Small intestine (tissue), 7 donors: Measurements from ENCODE around the gene PRICKLE2. TPM values are rescaled to one million over a fixed set of nuclear protein-coding genes. Genes with fewer than 3 reads are reported as not detected.

Experiments used
- DNase-seq, 2 donors: peaks; one replicate each; pipeline versions ENCODE4 v3.0.0 to v3.0.0-alpha.2; 2013
- FAIRE-seq: peaks from 2 replicates; lab custom pipeline; 2012; peaks lifted over from hg19 to GRCh38; lab: Jason Lieb, UNC
- H3K27ac ChIP-seq, 3 donors: one replicate each; pipeline ENCODE4 v1.5.1; 2013; ENCODE audit warnings: low read length in 2 of 3, mild to moderate bottlenecking in 2 of 3, control low read depth in 1 of 3, inconsistent platforms in 1 of 3, low read depth in 1 of 3, moderate library complexity in 1 of 3
- H3K27me3 ChIP-seq, 3 donors: one replicate each; pipeline ENCODE4 v1.6.1; 2013; ENCODE audit warnings: low read length in 3 of 3, inconsistent platforms in 1 of 3; ENCODE audit not compliant: control insufficient read depth in 3 of 3, insufficient read depth in 3 of 3
- H3K36me3 ChIP-seq, 3 donors: one replicate each; pipeline ENCODE4 v1.6.1; 2013; ENCODE audit warnings: low read length in 3 of 3, inconsistent platforms in 1 of 3, low read depth in 1 of 3, mild to moderate bottlenecking in 1 of 3, moderate library complexity in 1 of 3; ENCODE audit not compliant: control insufficient read depth in 3 of 3, insufficient read depth in 2 of 3
- H3K4me1 ChIP-seq, 3 donors: one replicate each; pipeline ENCODE4 v1.6.1; 2013; ENCODE audit warnings: low read length in 2 of 3, inconsistent platforms in 1 of 3, low read depth in 1 of 3, mild to moderate bottlenecking in 1 of 3, moderate library complexity in 1 of 3; ENCODE audit not compliant: control insufficient read depth in 3 of 3, insufficient read depth in 2 of 3
- H3K4me3 ChIP-seq, 3 donors: one replicate each; pipeline ENCODE4 v1.5.1; 2013; ENCODE audit warnings: low read length in 3 of 3, control low read depth in 1 of 3, inconsistent platforms in 1 of 3, low read depth in 1 of 3, mild to moderate bottlenecking in 1 of 3, moderate library complexity in 1 of 3
- H3K9me3 ChIP-seq, 2 donors: one replicate each; pipeline ENCODE4 v1.6.1; 2013; ENCODE audit warnings: low read depth in 1 of 2, low read length in 1 of 2; ENCODE audit not compliant: control insufficient read depth in 2 of 2, insufficient read depth in 1 of 2
- WGBS, 3 donors: extraction: QIAGEN DNeasy Blood & Tissue Kit; methylation state at CpG; one replicate each; pipeline ENCODE4 v1.1.7; 2013; 5-methylcytosine and 5-hydroxymethylcytosine counted together
- polyA plus RNA-seq, 4 donors: library from polyadenylated mRNA; stranded (reverse) in 3 of 4; unstranded in 1 of 4; fragments of 200-250 nt in 3 of 4; fragments of 120-200 nt in 1 of 4; gene quantifications; one replicate each; pipeline versions ENCODE4 v1.2.1 to v1.2.3, GENCODE V29; 2013
- donor health status: healthy with polysubstance abuse.
- donor health status: control.
- donor health status: control.
- donor health status: Bipolar disorder and iron deficiency.
- donor health status: healthy.

Gene PRICKLE2
- polyA plus RNA-seq, 4 donors: 0.54 to 3.7 (median 2.5) TPM; not detected in 1

- Histone ChIP-seq H3K36me3 (no peaks in the 10 kb centered on the region), H3K27me3 (peaks cover 0 to 2% (median 0%) of the 10 kb centered on the region in 3 donors), H3K27ac (peak overlapping the region in 2 of 3 donors; percentile 69 to 89), H3K9me3 (no peaks in the 10 kb centered on the region), H3K4me3 (peak overlapping the region; percentile 38 to 65 (median 44)), H3K4me1 (no peaks in the 10 kb centered on the region)
- 9 to 14% (median 13%) methylated on average over 32 to 33 of the region's 33 CpGs for WGBS, 3 donors
- FAIRE-seq (no peak), DNase-seq (peak in 1 of 2 donors; percentile 58)
Measured at GRCh38 chr3:64267721-64268604, 42.7 kb upstream of the PRICKLE2 start.

GRCh38 chr3:64266983-64267382 lies 41.7 kb upstream of the PRICKLE2 start:
- no peaks in the 10 kb centered on the region for H3K9me3 ChIP-seq
- H3K27ac ChIP-seq: peak overlapping the region in 2 of 3 donors; percentile 67 to 76
- H3K36me3 ChIP-seq: no peaks in the 10 kb centered on the region
- peak overlapping the region in 1 of 3 donors; percentile 65 for H3K4me3 ChIP-seq
- WGBS, 3 donors: 59 to 64% (median 61%) methylated on average over 2 of the region's 2 CpGs
- H3K27me3 ChIP-seq: peaks cover 0 to 2% (median 0%) of the 10 kb centered on the region in 3 donors
- no peak for FAIRE-seq
- no peaks in the 10 kb centered on the region for H3K4me1 ChIP-seq
- DNase-seq: no peak

GRCh38 chr3:64266065-64266931 lies 41.0 kb upstream of the PRICKLE2 start:
- no peak for FAIRE-seq

GRCh38 chr3:64265646-64266045 lies 40.4 kb upstream of the PRICKLE2 start:
- 30 to 54% (median 36%) methylated on average over 3 of the region's 3 CpGs for WGBS, 3 donors

More at GRCh38 chr3:64266065-64266931, 41.0 kb upstream of the PRICKLE2 start:
- Histone ChIP-seq H3K27me3 (peaks cover 0 to under 1% (median 0%) of the 10 kb centered on the region in 3 donors), H3K9me3 (no peaks in the 10 kb centered on the region), H3K36me3 (no peaks in the 10 kb centered on the region), H3K27ac (peak overlapping the region in 2 of 3 donors; percentile 67 to 76), H3K4me3 (peak overlapping the region in 1 of 3 donors; percentile 65), H3K4me1 (no peaks in the 10 kb centered on the region)
- 37 to 69% (median 65%) methylated on average over 7 of the region's 7 CpGs for WGBS, 3 donors
- no peak for DNase-seq

GRCh38 chr3:64264501-64265109 lies 39.3 kb upstream of the PRICKLE2 start:
- H3K27ac ChIP-seq: peak overlapping the region in 1 of 3 donors; percentile 36
- 62 to 72% (median 69%) methylated on average over 4 of the region's 4 CpGs for WGBS, 3 donors
- H3K36me3 ChIP-seq: no peaks in the 10 kb centered on the region
- H3K4me3 ChIP-seq: no peak overlapping the region
- FAIRE-seq: no peak
- DNase-seq: no peak
- H3K9me3 ChIP-seq: no peaks in the 10 kb centered on the region
- peaks cover 0 to 8% (median under 1%) of the 10 kb centered on the region in 3 donors for H3K4me1 ChIP-seq
- no peaks in the 10 kb centered on the region for H3K27me3 ChIP-seq

More at GRCh38 chr3:64265646-64266045, 40.4 kb upstream of the PRICKLE2 start:
- Histone ChIP-seq H3K36me3 (no peaks in the 10 kb centered on the region), H3K27me3 (no peaks in the 10 kb centered on the region), H3K4me1 (no peaks in the 10 kb centered on the region), H3K4me3 (peak overlapping the region in 1 of 3 donors; percentile 65), H3K9me3 (no peaks in the 10 kb centered on the region), H3K27ac (peak overlapping the region in 2 of 3 donors; percentile 67 to 76)
- DNase-seq (no peak), FAIRE-seq (no peak)

- Histone ChIP-seq H3K9me3 (no peaks in the 10 kb centered on the region), H3K27ac (no peak overlapping the region), H3K4me1 (peaks cover 0 to 8% (median 2%) of the 10 kb centered on the region in 3 donors), H3K27me3 (no peaks in the 10 kb centered on the region), H3K4me3 (no peak overlapping the region), H3K36me3 (no peaks in the 10 kb centered on the region)
- WGBS, 3 donors: 89 to 91% (median 89%) methylated on average over 4 of the region's 4 CpGs
- no peak for FAIRE-seq
- DNase-seq: no peak
Measured at GRCh38 chr3:64262574-64263114, 37.4 kb upstream of the PRICKLE2 start.

GRCh38 chr3:64260431-64260830 lies 35.2 kb upstream of the PRICKLE2 start:
- DNase-seq: no peak
- Histone ChIP-seq H3K27ac (peak overlapping the region in 2 of 3 donors; percentile 4 to 40), H3K36me3 (no peaks in the 10 kb centered on the region), H3K4me1 (peaks cover 0 to 13% (median 2%) of the 10 kb centered on the region in 3 donors), H3K9me3 (no peaks in the 10 kb centered on the region), H3K27me3 (no peaks in the 10 kb centered on the region), H3K4me3 (no peak overlapping the region)
- no peak for FAIRE-seq
- WGBS, 3 donors: 52 to 79% (median 79%) methylated on average over 4 of the region's 4 CpGs
